MCF 10A (cell line): ENCODE measurements around the gene GPR137B. TPM values are rescaled to one million over a fixed set of nuclear protein-coding genes. Genes with fewer than 3 reads are reported as not detected.

Source experiments
- BruUV-seq: library from RNA; stranded (reverse); fragments of 400-500 nt; replicated peaks from 2 replicates; lab custom pipeline; 2021; lab: Mats Ljungman, UMichigan
- CTCF ChIA-PET: fragments of 300-600 bp; sonication (Branson Sonifier 250); formaldehyde crosslinking; extraction: SDS; loops from one replicate; lab custom pipeline; 2021; ENCODE audit warnings: antibody characterized with exemption, inconsistent platforms; lab: Yijun Ruan, JAX
- POLR2A ChIA-PET: fragments of 300-600, 350-650 bp; sonication (Branson Sonifier 250); formaldehyde crosslinking; extraction: SDS; loops from one replicate; lab custom pipeline; 2020; ENCODE audit warnings: antibody characterized with exemption, inconsistent platforms; lab: Yijun Ruan, JAX
- DNase-seq: peaks from one replicate; pipeline ENCODE4 v3.0.0-alpha.2; 2018; ENCODE audit not compliant: unreplicated experiment
- H3K27ac Mint-ChIP-seq: one replicate; pipeline ENCODE4 v1.8.0; 2022; ENCODE audit warnings: mild to moderate bottlenecking, low read depth, mixed read lengths; ENCODE audit not compliant: unreplicated experiment
- H3K27me3 Mint-ChIP-seq: one replicate; pipeline ENCODE4 v1.8.0; 2022; ENCODE audit warnings: mixed read lengths; ENCODE audit not compliant: insufficient read depth, unreplicated experiment
- H3K36me3 Mint-ChIP-seq: one replicate; pipeline ENCODE4 v1.8.0; 2022; ENCODE audit warnings: mild to moderate bottlenecking, moderate library complexity, mixed read lengths; ENCODE audit not compliant: insufficient read depth, unreplicated experiment
- H3K4me1 Mint-ChIP-seq: one replicate; pipeline ENCODE4 v1.8.0; 2022; ENCODE audit warnings: mixed read lengths; ENCODE audit not compliant: insufficient read depth, unreplicated experiment
- H3K4me3 Mint-ChIP-seq: one replicate; pipeline ENCODE4 v1.8.0; 2022; ENCODE audit warnings: mild to moderate bottlenecking, moderate library complexity, mixed read lengths; ENCODE audit not compliant: unreplicated experiment
- H3K9me3 Mint-ChIP-seq: one replicate; pipeline ENCODE4 v1.8.0; 2022; ENCODE audit warnings: mixed read lengths; ENCODE audit not compliant: unreplicated experiment
- CTCF ChIP-seq: fragments of 200-600 bp; IDR thresholded peaks from one replicate; pipeline ENCODE4 v1.8.0; 2022; ENCODE audit warnings: antibody characterized with exemption, mild to moderate bottlenecking; ENCODE audit not compliant: unreplicated experiment
- intact Hi-C: fragments of 100-400 bp; cut with micrococcal nuclease; formaldehyde crosslinking; loops from 2 replicates; pipeline ENCODE4 v1.14.1; 2022
- total RNA-seq: library from RNA; stranded (reverse); gene quantifications from 2 replicates; pipeline ENCODE4 v1.2.3, GENCODE V29; 2022

GPR137B gene
- total RNA-seq, 1 experiment from 2014 or later: 8.4 TPM

DNA sequence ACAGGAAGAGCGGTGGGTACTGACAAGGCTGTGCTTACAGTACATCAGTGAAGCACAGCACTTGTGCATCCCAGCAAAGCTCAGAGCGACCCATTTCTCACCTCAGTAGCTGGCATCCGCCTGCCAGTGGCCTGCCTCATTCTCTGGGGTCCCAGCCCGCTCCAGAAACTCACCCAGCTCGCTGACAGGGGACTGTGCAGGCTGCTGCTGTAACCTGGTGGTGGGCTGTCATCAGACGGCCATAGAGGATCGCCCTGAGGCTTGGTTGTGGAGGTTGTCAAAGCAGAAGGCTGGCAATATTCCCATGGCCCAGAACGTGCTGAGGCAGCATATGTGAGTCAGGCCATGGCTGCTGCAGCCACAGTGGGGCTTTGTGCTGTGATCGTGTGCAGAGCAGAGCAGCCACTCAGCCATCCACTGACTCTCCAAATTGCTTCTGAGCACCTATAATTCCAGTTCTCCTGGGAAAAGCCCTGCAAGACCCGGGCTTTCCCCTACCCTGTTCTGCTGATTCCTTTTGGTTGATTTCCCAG lies 13.6 kb upstream of the GPR137B start:
- intact Hi-C loops: no loop called here
- BruUV-seq: no TSS peak
- Mint-ChIP-seq H3K27me3 (peaks cover 7% of the 10 kb centered on the region), H3K27ac (no peak overlapping the region), H3K4me3 (no peak overlapping the region), H3K9me3 (no peaks in the 10 kb centered on the region), H3K36me3 (no peaks in the 10 kb centered on the region), H3K4me1 (no peaks in the 10 kb centered on the region)
- DNase-seq: no peak
- POLR2A ChIA-PET: interaction anchor here (1.0 kb wide), 1 partner anchor 16 kb away, joined by 3 read pairs; no protein-coding TSS in a partner anchor
- CTCF ChIA-PET: no interaction called here
- no peak for TF ChIP-seq CTCF

DNA sequence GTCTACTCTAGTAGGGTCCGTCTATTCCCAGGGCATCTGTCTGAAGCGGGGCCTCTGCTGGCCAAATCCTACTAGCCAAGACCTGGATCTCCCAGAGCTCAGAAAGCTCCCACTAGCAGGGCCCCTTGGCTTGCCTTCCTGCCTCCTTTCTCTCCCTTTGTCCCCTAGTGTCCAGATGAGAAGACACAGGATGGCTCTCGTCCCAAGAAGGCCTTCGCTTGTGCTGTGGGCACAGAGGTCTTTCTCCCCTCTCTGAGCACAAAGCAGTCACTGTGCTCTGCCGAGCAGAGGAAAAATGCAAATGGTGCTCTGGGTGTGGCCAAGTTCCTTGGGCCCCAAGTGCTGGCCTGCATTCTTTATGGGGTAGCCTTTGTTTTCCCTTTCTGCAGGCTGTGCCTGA lies 13.0 kb upstream of the GPR137B start:
- Mint-ChIP-seq H3K9me3 (no peaks in the 10 kb centered on the region), H3K27ac (no peak overlapping the region), H3K4me1 (no peaks in the 10 kb centered on the region), H3K27me3 (peaks cover 12% of the 10 kb centered on the region), H3K36me3 (no peaks in the 10 kb centered on the region), H3K4me3 (no peak overlapping the region)
- ChIA-PET CTCF (interaction anchor here (0.9 to 1.8 kb wide), 2 partner anchors 15 to 1820 kb away, joined by 3 to 5 read pairs; no protein-coding TSS in a partner anchor), POLR2A (interaction anchor here (1.0 kb wide), 1 partner anchor 17 kb away, joined by 3 read pairs; no protein-coding TSS in a partner anchor)
- no peak for TF ChIP-seq CTCF
- BruUV-seq: no TSS peak
- intact Hi-C loops: no loop called here
- no peak for DNase-seq

- Mint-ChIP-seq H3K27me3 (peaks cover 23% of the 10 kb centered on the region), H3K9me3 (no peaks in the 10 kb centered on the region), H3K27ac (no peak overlapping the region), H3K4me1 (no peaks in the 10 kb centered on the region), H3K4me3 (no peak overlapping the region), H3K36me3 (no peaks in the 10 kb centered on the region)
- CTCF ChIA-PET: interaction anchor here (0.5 to 1.8 kb wide), 8 partner anchors 12 to 368 kb away, joined by 3 to 9 read pairs (median 4); no protein-coding TSS in a partner anchor
- POLR2A ChIA-PET: interaction anchor here (1.2 to 1.6 kb wide), 2 partner anchors 10 to 13 kb away, joined by 5 to 7 read pairs; partner anchors contain the start of gene GPR137B
- intact Hi-C loops: no loop called here
- TF ChIP-seq CTCF: no peak
- DNase-seq: no peak
- BruUV-seq: no TSS peak
Measured at GRCh38 chr1:236130372-236130771, 12.0 kb upstream of the GPR137B start.

DNA sequence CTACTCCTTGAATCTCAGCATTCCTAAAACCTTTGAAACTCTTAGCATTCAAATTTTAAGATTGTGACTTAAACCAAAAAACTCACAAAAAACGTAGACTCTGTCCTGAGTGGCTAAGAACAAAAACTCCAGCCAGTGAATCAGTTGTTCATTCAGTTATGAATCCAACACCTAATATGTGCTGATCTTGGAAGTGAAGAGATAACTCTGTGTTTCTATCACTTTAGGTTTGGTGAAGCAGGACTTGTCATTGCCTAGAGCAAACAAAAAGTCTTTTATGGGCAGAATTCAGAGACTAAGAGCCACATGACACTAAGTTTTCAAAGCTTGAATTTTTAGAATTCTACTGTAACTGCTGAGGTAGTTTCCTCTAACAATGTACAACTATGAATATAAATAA lies 10.4 kb upstream of the GPR137B start:
- DNase-seq: no peak
- Mint-ChIP-seq H3K9me3 (no peaks in the 10 kb centered on the region), H3K4me1 (no peaks in the 10 kb centered on the region), H3K27ac (no peak overlapping the region), H3K27me3 (peaks cover 30% of the 10 kb centered on the region), H3K4me3 (no peak overlapping the region), H3K36me3 (no peaks in the 10 kb centered on the region)
- TF ChIP-seq CTCF: no peak
- BruUV-seq: no TSS peak
- intact Hi-C loops: no loop called here
- POLR2A ChIA-PET: interaction anchor here (1.7 kb wide), 1 partner anchor 9 kb away, joined by 6 read pairs; no protein-coding TSS in a partner anchor
- CTCF ChIA-PET: interaction anchor here (0.6 to 1.4 kb wide), 7 partner anchors 21 to 379 kb away, joined by 3 to 7 read pairs (median 3); no protein-coding TSS in a partner anchor
